Skin of body (tissue), 2 donors: Measurements from ENCODE around the gene LRRTM4. TPM values are rescaled to one million over a fixed set of nuclear protein-coding genes. Genes with fewer than 3 reads are reported as not detected.
"Not testable (repeated sequence)": the region's sequence is repeated elsewhere in the genome, so short reads cannot be mapped to it uniquely, and the experiment has no call there.

Experiments
- DNase-seq: peaks from one replicate; lab custom pipeline; 2025; lab: John Stamatoyannopoulos, UW
- total RNA-seq: library from RNA; depleted of rRNA; stranded (reverse); fragments of >200 nt; gene quantifications from one replicate; pipeline ENCODE4 v1.2.3, GENCODE V29; 2014

Gene LRRTM4
- total RNA-seq, 1 donor from 2014 or later: 0.89 TPM

DNA sequence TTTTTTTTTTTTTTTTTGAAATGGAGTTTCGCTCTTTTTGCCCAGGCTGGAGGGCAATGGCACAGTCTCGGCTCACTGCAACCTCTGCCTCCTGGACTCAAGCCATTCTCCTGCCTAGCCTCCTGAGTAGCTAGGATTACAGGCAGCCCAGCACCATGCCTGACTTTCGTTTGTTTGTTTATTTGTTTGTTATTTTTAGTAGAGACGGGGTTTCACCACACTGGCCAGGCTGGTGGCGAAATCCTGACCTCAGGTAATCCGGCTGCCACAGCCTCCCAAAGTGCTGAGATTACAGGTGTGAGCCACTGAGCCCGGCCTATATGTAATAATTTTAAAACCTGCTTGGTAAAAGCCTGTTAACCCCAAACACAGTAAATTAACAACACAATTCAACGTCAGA is 435.7 kb downstream of the LRRTM4 start:
- no peak for DNase-seq

DNA sequence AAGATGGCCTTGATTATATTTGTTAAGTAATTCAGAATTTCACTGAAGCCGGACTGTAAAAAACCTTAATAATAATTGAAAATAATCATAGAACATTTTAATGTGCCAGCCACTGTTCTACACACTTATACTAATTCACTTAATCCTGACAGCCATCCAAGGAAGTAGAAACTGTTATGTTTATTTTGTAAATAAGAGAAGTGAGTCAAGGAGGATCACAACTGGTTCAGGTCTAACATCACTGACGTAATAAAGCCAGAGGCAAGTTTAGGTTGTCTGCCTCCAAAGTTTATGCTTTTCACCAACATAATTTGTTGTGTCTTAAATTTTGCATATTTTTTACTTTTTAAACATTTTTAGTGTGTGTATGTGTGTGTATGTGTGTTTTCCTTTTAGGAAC is 436.1 kb downstream of the LRRTM4 start:
- DNase-seq: no peak

GRCh38 chr2:77085561-77085960 is 436.6 kb downstream of the LRRTM4 start:
- no peak for DNase-seq

GRCh38 chr2:77081597-77081996 is 440.6 kb downstream of the LRRTM4 start:
- no peak for DNase-seq

DNA sequence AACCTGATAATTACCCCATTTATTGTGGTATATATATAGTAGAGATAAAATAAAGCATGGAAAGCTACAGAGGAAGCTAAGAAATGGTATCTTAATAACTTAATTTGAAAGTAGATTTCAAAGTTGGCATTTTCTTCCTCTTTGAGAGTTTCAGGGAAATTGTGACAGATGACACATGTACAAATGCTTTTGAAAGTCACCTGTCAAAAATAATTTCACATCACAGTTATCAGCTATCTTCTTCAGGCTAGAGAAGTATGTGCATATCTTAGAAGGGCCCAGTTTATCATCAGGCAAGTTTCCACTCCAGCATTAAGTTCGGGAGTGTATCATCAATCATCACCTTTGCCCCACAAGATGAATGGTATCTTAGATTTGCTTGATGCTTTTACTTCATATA is 457.9 kb downstream of the LRRTM4 start:
- no peak for DNase-seq

DNA sequence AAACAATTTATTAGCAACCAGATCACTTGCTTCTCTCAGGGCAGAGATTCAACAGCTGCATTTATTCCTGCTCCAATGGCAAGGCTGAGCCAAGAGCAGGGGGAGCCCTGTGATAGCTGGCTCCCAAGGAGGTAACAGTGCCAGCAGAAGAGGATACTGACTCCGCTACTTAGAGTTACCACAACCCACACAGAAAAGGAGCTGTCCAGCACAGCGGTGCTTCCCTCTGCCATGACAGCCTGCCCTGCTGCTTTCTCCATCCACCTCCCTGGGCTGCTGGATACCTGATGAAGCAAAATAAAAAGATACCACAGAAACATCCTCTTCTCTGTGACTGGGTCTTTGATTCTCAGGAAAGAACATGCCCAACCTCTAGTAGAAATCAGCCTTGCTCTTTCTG is 467.2 kb downstream of the LRRTM4 start:
- DNase-seq: no peak

GRCh38 chr2:77046339-77046738 is 475.8 kb downstream of the LRRTM4 start:
- DNase-seq: no peak

DNA sequence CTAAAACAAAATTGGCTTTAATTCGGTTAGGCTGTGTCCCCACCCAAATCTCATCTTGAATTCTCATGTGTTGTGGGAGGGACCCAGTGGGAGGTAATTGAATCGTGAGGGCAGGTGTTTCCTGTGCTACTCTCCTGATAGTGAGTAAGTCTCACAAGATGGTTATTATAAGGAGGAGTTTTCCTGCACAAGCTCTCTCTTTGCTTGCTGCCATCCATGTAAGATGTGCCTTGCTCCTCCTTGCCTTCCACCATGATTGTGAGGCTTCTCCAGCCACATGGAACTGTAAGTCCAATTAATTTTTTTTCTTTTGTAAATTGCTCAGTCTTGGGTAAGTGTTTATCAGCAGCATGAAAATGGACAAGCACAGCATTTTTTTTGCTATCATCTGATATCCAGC is 476.7 kb downstream of the LRRTM4 start:
- DNase-seq: not testable (repeated sequence)

DNA sequence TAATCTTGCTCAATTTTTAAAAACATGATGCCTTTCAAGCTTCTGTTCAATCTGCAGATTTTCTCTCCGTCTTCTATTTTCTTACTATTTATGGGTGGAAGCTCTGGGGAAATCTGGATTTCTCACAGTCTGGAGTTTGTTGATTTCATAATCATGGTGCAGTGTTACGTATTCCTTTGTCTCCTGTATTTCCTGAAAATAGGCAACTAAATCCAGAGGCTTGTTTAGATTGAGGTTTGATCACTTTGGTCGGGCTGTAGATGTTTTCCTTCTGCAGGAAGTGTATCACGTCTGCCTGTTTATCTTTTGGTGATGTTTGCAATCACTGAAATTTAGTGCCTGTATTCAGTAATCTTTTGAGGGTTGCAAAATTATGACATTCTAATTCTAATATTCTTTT is 487.7 kb downstream of the LRRTM4 start:
- DNase-seq: no peak

DNA sequence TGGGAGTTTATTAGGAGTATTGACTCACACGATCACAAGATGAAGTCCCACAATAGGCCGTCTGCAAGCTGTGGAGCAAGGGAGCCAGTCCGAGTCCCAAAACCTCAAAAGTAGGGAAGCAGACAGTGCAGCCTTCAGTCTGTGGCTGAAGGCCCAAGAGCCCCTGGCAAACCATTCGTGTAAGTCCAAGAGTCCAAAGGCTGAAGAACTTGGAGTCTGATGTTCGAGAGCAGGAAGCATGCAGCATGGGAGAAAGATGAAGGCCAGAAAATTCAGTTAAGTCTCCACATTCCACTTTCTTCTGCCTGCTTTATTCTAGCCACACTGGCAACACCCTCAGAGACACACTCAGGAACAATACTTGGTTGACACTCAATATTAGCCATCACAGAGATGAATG is 492.9 kb downstream of the LRRTM4 start:
- DNase-seq: not testable (repeated sequence)

DNA sequence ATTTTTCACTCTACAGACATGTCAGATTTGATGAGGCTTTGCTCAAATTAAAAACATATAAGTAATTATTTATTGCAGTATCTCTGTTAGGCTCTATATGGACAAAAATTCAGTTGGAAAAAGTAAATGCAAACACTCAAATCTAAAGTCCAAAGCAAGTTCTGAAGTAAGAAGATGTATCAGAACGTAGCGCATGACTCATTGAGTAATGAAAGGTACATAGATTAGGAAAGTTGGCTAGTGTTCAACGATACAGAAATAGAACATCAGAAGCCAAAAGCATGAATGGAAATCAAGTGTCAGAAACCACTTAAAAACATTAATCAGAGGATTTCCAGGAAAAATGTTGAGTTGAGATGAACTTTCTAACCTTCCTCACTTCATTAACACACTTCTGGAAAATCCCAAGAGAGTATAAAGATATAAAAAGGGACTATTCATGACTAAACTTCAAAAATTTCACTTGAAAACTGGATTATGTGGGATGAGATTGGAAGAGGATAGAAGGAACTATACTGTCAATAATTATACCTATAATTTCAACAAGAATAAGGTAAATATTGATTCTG is 494.1 kb downstream of the LRRTM4 start:
- DNase-seq: no peak

DNA sequence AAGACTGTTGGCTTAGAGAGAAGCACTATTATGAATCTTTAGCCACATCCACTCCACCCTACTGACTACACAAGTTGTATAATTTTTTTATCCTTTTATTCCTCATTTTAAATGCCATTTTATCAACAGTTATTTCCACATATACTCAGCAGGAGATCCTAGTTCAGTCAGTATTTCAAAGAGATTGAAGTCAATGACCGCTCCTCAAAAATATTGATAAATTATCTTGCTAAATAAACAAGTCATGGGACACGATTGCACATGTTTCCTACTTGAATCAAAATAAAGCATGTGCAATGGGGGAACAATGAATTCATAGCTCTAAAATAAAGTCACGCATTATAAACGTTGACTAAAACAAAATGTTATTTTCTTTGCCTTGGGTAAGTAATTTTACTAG is 496.5 kb downstream of the LRRTM4 start:
- no peak for DNase-seq

- no peak for DNase-seq
These were observed 501.0 kb downstream of the LRRTM4 start for GRCh38 chr2:77021161-77021560.

DNA sequence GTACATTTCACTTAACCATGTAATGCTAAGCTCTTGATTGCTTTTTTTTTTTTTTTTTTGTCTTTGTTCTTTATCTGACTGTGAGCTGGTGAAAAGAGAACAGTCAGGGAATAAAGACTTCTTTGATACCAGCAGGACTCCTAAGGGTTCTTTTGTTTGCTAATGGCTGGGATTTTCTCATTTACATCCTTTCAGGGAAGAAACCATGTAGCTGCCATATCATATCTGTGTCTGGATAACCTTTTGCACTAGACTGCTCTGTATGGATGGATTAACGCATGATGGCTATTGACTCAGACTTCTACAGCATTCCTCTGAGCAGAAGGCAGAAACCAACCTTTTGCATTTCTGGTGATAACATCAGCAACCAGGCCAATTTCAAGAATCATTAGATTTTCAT is 504.0 kb downstream of the LRRTM4 start:
- DNase-seq: no peak

DNA sequence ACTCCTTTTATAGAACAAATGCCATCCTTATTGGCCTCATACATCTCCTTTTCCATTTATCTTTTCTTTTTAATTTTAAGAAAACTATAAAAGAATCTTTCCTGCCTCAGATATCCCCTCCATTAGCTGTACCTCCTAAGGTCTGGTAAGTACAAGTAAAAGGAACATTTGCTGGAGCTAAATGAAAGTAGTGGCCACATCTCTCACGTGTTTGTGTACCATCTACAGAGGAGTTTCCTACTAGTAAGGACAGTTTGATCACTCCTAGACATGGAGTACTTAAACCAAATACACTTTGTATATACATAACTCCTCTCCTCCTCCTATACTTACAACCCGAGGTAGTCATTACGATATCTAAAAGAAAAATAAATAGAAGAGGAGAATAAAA is 504.8 kb downstream of the LRRTM4 start:
- no peak for DNase-seq

- no peak for DNase-seq
These were observed 505.5 kb downstream of the LRRTM4 start for GRCh38 chr2:77016443-77017354.

GRCh38 chr2:77013953-77014352 is 508.2 kb downstream of the LRRTM4 start:
- DNase-seq: no peak

GRCh38 chr2:77013457-77013856 is 508.7 kb downstream of the LRRTM4 start:
- no peak for DNase-seq

GRCh38 chr2:77009307-77009706 is 512.9 kb downstream of the LRRTM4 start:
- peak; percentile 69 for DNase-seq

DNA sequence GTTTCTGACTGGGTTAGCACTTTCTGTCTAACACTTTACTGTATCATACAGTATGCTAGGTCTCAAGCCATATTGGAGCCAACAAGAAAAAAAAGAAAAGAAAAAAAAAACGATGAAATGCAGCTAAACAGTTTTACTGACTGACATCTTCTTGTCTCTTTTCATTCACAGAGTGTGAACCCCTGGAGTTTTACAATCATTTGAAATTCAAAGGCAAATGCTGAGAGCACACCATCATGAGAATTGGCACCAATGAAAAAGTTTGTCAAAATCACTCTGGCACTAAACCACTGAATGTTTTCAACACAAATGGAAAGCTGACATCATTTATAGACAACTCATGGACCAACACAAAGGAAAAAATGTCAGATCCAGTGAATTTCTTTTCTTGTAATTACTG is 513.3 kb downstream of the LRRTM4 start:
- DNase-seq: peak; percentile 78

DNA sequence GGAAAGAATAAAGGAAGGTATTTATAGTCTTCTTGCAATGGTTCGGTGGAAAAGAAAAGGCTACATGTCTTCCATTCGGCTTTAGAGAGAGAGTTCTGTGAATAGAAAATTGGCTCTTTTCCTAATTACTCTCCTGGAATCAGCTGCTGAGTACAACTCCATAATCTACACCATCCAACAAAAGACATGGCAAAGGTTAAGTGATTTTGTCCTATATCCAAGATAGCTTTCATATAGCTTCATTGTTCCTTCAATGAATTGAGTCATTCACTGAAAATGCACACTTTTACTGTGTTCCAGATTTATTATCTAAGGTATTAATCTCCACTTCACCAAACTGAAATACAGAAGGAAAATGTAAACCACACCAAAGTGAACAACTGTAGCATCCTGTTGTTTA is 514.5 kb downstream of the LRRTM4 start:
- no peak for DNase-seq

- DNase-seq: no peak
These were observed 516.7 kb downstream of the LRRTM4 start for GRCh38 chr2:77005522-77005921.

- no peak for DNase-seq
These were observed 520.3 kb downstream of the LRRTM4 start for GRCh38 chr2:77001895-77002294.
